Gastrocnemius medialis (tissue), 4 donors: ENCODE results near the gene GALNTL6. TPM values are rescaled to one million over a fixed set of nuclear protein-coding genes. Genes with fewer than 3 reads are reported as not detected.

Experiments
- ATAC-seq, 2 donors: fragments of 150-250 bp; one replicate each; pipeline ENCODE4 v1.9.1; 2016
- DNase-seq, 2 donors: peaks; one replicate each; pipeline ENCODE4 v3.0.0-alpha.2; 2019
- H3K27ac ChIP-seq, 4 donors: fragments of 200-600 bp; sonication (generic); 1 replicate in 1 of 4; 2 replicates in 3 of 4; pipeline ENCODE4 v1.5.1; 2016 to 2018; ENCODE audit warnings: mild to moderate bottlenecking in 2 of 4, moderate library complexity in 1 of 4
- H3K27me3 ChIP-seq, 3 donors: fragments of 200-600 bp; sonication (generic) in 2 of 3; 1 replicate in 1 of 3; 2 replicates in 2 of 3; pipeline versions ENCODE4 v1.5.1 to v1.6.0; 2016 to 2019; ENCODE audit warnings: mild to moderate bottlenecking in 1 of 3, moderate library complexity in 1 of 3
- H3K36me3 ChIP-seq, 2 donors: fragments of 200-600 bp; sonication (generic) in 1 of 2; one replicate each; pipeline ENCODE4 v1.5.1; 2017 to 2018
- H3K4me1 ChIP-seq, 2 donors: fragments of 200-600 bp; sonication (generic) in 1 of 2; one replicate each; pipeline ENCODE4 v1.5.1; 2016 to 2017; ENCODE audit warnings: mild to moderate bottlenecking in 2 of 2
- H3K4me3 ChIP-seq, 4 donors: fragments of 200-600 bp; sonication (generic) in 3 of 4; 1 replicate in 1 of 4; 2 replicates in 3 of 4; pipeline ENCODE4 v1.5.1; 2016 to 2019; ENCODE audit warnings: mild to moderate bottlenecking in 2 of 4
- H3K9me3 ChIP-seq, 3 donors: fragments of 200-600 bp; sonication (generic) in 2 of 3; 1 replicate in 1 of 3; 2 replicates in 2 of 3; pipeline ENCODE4 v1.5.1; 2016 to 2019
- POLR2A ChIP-seq, 2 donors: fragments of 450-650 bp; IDR thresholded peaks; one replicate each; pipeline ENCODE4 v1.6.1; 2017; ENCODE audit warnings: antibody characterized with exemption in 2 of 2, mild to moderate bottlenecking in 2 of 2, moderate library complexity in 2 of 2
- in situ Hi-C, 4 donors: fragments of 200-750 bp; cut with MboI; loops; one replicate each; pipeline versions ENCODE4 v1.15.0 to v1.8.0; 2017; ENCODE audit warnings: low sequenced_read_pairs in 4 of 4
- intact Hi-C: fragments of 100-400 bp; cut with DNase I; formaldehyde crosslinking; loops from one replicate; pipeline ENCODE4 v1.15.1; 2023; ENCODE audit warnings: low total_unique reads
- total RNA-seq, 4 donors: library from RNA; depleted of rRNA; stranded (reverse); fragments of >200 nt; gene quantifications; one replicate each; pipeline versions ENCODE4 v1.1.0 to v1.2.3, GENCODE V29; 2016
- TF ChIP-seq, protein P1 (sequence below), 5 experiments: fragments of 450-650 bp in 3 of 5; fragments of 200-600 bp in 2 of 5; sonication (generic) in 2 of 5; IDR thresholded peaks in 4 of 5; conservative IDR thresholded peaks in 1 of 5; 1 replicate in 4 of 5; 2 replicates in 1 of 5; pipeline ENCODE4 v1.5.1; 2016 to 2019; ENCODE audit warnings: antibody characterized with exemption in 5 of 5, mild to moderate bottlenecking in 3 of 5, moderate library complexity in 3 of 5

Gene GALNTL6
- total RNA-seq, 4 donors from 2014 or later = not detected

- H3K36me3 ChIP-seq = no peaks in the 10 kb centered on the region
- DNase-seq (no peak), ATAC-seq (no peak)
- no peak overlapping the region for H3K27ac ChIP-seq
- in situ Hi-C loops (no loop called here), intact Hi-C loops (no loop called here)
- H3K27me3 ChIP-seq = no peaks in the 10 kb centered on the region
- H3K4me1 ChIP-seq = no peaks in the 10 kb centered on the region
- H3K4me3 ChIP-seq = no peak overlapping the region
- no peaks in the 10 kb centered on the region for H3K9me3 ChIP-seq
- no peak for TF ChIP-seq POLR2A (IDR thresholded peaks at IDR 0.05)
- TF ChIP-seq, protein P1, sequence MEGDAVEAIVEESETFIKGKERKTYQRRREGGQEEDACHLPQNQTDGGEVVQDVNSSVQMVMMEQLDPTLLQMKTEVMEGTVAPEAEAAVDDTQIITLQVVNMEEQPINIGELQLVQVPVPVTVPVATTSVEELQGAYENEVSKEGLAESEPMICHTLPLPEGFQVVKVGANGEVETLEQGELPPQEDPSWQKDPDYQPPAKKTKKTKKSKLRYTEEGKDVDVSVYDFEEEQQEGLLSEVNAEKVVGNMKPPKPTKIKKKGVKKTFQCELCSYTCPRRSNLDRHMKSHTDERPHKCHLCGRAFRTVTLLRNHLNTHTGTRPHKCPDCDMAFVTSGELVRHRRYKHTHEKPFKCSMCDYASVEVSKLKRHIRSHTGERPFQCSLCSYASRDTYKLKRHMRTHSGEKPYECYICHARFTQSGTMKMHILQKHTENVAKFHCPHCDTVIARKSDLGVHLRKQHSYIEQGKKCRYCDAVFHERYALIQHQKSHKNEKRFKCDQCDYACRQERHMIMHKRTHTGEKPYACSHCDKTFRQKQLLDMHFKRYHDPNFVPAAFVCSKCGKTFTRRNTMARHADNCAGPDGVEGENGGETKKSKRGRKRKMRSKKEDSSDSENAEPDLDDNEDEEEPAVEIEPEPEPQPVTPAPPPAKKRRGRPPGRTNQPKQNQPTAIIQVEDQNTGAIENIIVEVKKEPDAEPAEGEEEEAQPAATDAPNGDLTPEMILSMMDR (IDR thresholded peaks at IDR 0.05 in 4 of 5, conservative IDR thresholded peaks at IDR 0.05 in 1 of 5) = no peak
These were observed 311.6 kb downstream of the GALNTL6 start for GRCh38 chr4:172124656-172125308.

DNA sequence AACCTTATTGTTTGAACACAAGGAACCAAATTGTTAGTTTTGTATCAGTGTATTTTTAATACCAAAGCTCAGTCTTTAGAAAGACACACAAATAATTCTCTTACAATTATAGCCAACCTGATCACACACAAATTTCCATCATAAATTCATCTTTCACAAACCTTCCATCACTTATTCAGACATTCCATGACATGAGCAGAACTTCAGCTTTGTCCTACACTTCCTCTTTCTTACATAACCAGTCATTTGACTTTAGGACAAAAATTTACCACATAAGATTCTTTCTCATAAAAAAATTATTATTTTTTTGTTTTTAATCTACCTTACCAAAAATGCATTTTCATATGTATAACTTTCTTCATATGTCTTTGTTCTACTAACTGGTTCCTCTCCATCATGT, 312.2 kb downstream of the GALNTL6 start:
- in situ Hi-C loops = no loop called here
- ATAC-seq = no peak
- intact Hi-C loops = no loop called here
- Histone ChIP-seq H3K36me3 (no peaks in the 10 kb centered on the region), H3K9me3 (no peaks in the 10 kb centered on the region), H3K27me3 (no peaks in the 10 kb centered on the region), H3K27ac (no peak overlapping the region), H3K4me1 (no peaks in the 10 kb centered on the region), H3K4me3 (no peak overlapping the region)
- DNase-seq = no peak
- no peak for TF ChIP-seq POLR2A (IDR thresholded peaks at IDR 0.05)
- TF ChIP-seq, protein P1 (IDR thresholded peaks at IDR 0.05 in 4 of 5, conservative IDR thresholded peaks at IDR 0.05 in 1 of 5) = no peak

DNA sequence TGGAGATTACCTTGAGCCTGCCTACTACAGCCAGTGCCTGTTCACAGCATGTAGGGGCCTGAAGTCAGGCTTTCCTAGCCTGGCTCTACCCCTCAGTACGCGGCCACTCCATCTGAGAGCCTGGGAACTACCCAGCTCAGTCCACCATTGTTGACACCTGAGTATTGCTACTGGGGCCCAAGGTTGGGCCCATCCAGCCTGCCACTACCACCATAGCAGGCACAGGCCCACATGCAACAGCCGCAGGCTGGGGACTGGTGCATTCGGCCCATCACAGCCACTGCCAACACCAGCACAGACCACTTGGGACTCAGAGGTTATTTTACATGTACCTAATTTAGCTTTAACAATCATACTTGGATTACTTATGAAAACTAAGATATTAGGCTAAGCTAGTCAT, 314.0 kb downstream of the GALNTL6 start:
- no peak for DNase-seq
- no peaks in the 10 kb centered on the region for H3K27me3 ChIP-seq
- H3K4me1 ChIP-seq = no peaks in the 10 kb centered on the region
- no peak overlapping the region for H3K4me3 ChIP-seq
- TF ChIP-seq, protein P1 (IDR thresholded peaks at IDR 0.05 in 4 of 5, conservative IDR thresholded peaks at IDR 0.05 in 1 of 5) = no peak
- TF ChIP-seq POLR2A (IDR thresholded peaks at IDR 0.05) = no peak
- in situ Hi-C loops (no loop called here), intact Hi-C loops (no loop called here)
- H3K9me3 ChIP-seq = no peaks in the 10 kb centered on the region
- ATAC-seq = no peak
- no peaks in the 10 kb centered on the region for H3K36me3 ChIP-seq
- H3K27ac ChIP-seq = no peak overlapping the region

DNA sequence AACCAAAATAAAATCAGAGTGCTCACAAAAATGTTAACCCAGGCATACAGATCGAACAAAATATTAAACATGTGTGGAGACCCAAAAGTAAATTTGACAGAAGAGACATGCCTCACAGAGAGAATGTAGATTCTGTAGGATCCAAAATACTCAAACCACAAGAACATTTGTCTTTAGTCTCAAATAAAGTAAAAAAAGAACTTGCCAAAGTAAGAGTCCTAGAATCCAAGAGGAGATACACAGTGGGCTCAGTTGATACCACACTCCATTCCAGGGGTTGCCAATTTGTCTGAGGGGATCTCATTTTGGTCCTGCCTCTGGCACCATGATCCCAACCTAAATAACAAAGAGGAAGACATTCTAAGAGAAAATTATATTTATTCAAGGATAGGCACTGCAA, 316.4 kb downstream of the GALNTL6 start:
- Histone ChIP-seq H3K4me1 (no peaks in the 10 kb centered on the region), H3K9me3 (no peaks in the 10 kb centered on the region), H3K36me3 (no peaks in the 10 kb centered on the region), H3K4me3 (no peak overlapping the region), H3K27ac (no peak overlapping the region), H3K27me3 (no peaks in the 10 kb centered on the region)
- TF ChIP-seq, protein P1 (IDR thresholded peaks at IDR 0.05 in 4 of 5, conservative IDR thresholded peaks at IDR 0.05 in 1 of 5) = no peak
- no peak for TF ChIP-seq POLR2A (IDR thresholded peaks at IDR 0.05)
- no peak for DNase-seq
- no peak for ATAC-seq
- intact Hi-C loops (no loop called here), in situ Hi-C loops (no loop called here)

- no peak overlapping the region for H3K27ac ChIP-seq
- TF ChIP-seq, protein P1 (IDR thresholded peaks at IDR 0.05 in 4 of 5, conservative IDR thresholded peaks at IDR 0.05 in 1 of 5) = no peak
- no peak for TF ChIP-seq POLR2A (IDR thresholded peaks at IDR 0.05)
- no peaks in the 10 kb centered on the region for H3K4me1 ChIP-seq
- H3K27me3 ChIP-seq = no peaks in the 10 kb centered on the region
- in situ Hi-C loops (no loop called here), intact Hi-C loops (no loop called here)
- no peaks in the 10 kb centered on the region for H3K36me3 ChIP-seq
- DNase-seq (no peak), ATAC-seq (no peak)
- H3K4me3 ChIP-seq = no peak overlapping the region
- no peaks in the 10 kb centered on the region for H3K9me3 ChIP-seq
These were observed 321.3 kb downstream of the GALNTL6 start for GRCh38 chr4:172134521-172134920.
